WTC11 (cell line): ENCODE measurements around the gene AP3B2. TPM values are rescaled to one million over a fixed set of nuclear protein-coding genes. Genes with fewer than 3 reads are reported as not detected.

ENCODE experiments used
- ATAC-seq: fragments of 200-7000 bp; cut with Tn5 transposase; 2 replicates; pipeline ENCODE4 v1.10.0; 2021; ENCODE audit warnings: mild to moderate bottlenecking, moderate library complexity
- CTCF ChIA-PET: fragments of 300-600 bp; sonication (Branson Sonifier 250); formaldehyde crosslinking; loops from one replicate; lab custom pipeline; 2021; ENCODE audit warnings: antibody characterized with exemption; lab: Charles Lee
- POLR2A ChIA-PET: fragments of 350-600 bp; sonication (Branson Sonifier 250); formaldehyde crosslinking; loops from one replicate; lab custom pipeline; 2021; ENCODE audit warnings: antibody characterized with exemption; lab: Charles Lee
- DNase-seq: peaks from one replicate; pipeline ENCODE4 v3.0.0; 2021; ENCODE audit warnings: low spot score
- H3K27ac Mint-ChIP-seq: 2 replicates; pipeline ENCODE4 v1.8.0; 2021; ENCODE audit warnings: mixed read lengths
- H3K27me3 Mint-ChIP-seq: 2 replicates; pipeline ENCODE4 v1.8.0; 2021; ENCODE audit warnings: low read depth, mild to moderate bottlenecking, moderate library complexity, mixed read lengths
- H3K36me3 Mint-ChIP-seq: 2 replicates; pipeline ENCODE4 v1.8.0; 2021; ENCODE audit warnings: mixed read lengths
- H3K4me1 Mint-ChIP-seq: 2 replicates; pipeline ENCODE4 v1.8.0; 2022; ENCODE audit warnings: mixed read lengths
- H3K4me3 Mint-ChIP-seq: 2 replicates; pipeline ENCODE4 v1.8.0; 2021; ENCODE audit warnings: mild to moderate bottlenecking, moderate library complexity, mixed read lengths
- H3K9me3 Mint-ChIP-seq: 2 replicates; pipeline ENCODE4 v1.8.0; 2021; ENCODE audit warnings: mixed read lengths
- CBFB ChIP-seq: sonication (generic); formaldehyde crosslinking; IDR thresholded peaks from 2 replicates; pipeline ENCODE4 v1.8.1; 2022; ENCODE audit warnings: mild to moderate bottlenecking, low read depth, missing genetic modification reagents
- CTCF ChIP-seq: fragments of 200-600 bp; IDR thresholded peaks from 2 replicates; pipeline ENCODE4 v1.8.0; 2022; ENCODE audit warnings: antibody characterized with exemption
- E2F1 ChIP-seq: sonication (generic); formaldehyde crosslinking; IDR thresholded peaks from 2 replicates; pipeline ENCODE4 v1.8.0; 2022; ENCODE audit warnings: mild to moderate bottlenecking, missing genetic modification reagents
- E2F5 ChIP-seq: sonication (generic); formaldehyde crosslinking; IDR thresholded peaks from 2 replicates; pipeline ENCODE4 v1.8.1; 2022; ENCODE audit warnings: mild to moderate bottlenecking, moderate library complexity, missing genetic modification reagents
- ESRRA ChIP-seq: sonication (generic); formaldehyde crosslinking; IDR thresholded peaks from 2 replicates; pipeline ENCODE4 v1.8.1; 2022; ENCODE audit warnings: mild to moderate bottlenecking, missing genetic modification reagents, borderline replicate concordance
- ETV6 ChIP-seq: sonication (generic); formaldehyde crosslinking; IDR thresholded peaks from 2 replicates; pipeline ENCODE4 v1.8.1; 2022; ENCODE audit warnings: mild to moderate bottlenecking, missing genetic modification reagents
- GABPB1 ChIP-seq: sonication (generic); formaldehyde crosslinking; IDR thresholded peaks from 2 replicates; pipeline ENCODE4 v1.8.1; 2023; ENCODE audit warnings: mild to moderate bottlenecking, missing genetic modification reagents
- MLX ChIP-seq: sonication (generic); formaldehyde crosslinking; IDR thresholded peaks from 2 replicates; pipeline ENCODE4 v1.8.1; 2023; ENCODE audit warnings: mild to moderate bottlenecking, missing genetic modification reagents, moderate library complexity
- PRRX2 ChIP-seq: fragments of 250-450 bp; sonication (Bioruptor Pico); IDR thresholded peaks from 2 replicates; pipeline ENCODE4 v1.8.0; 2021; ENCODE audit warnings: mild to moderate bottlenecking
- SMAD3 ChIP-seq: sonication (generic); formaldehyde crosslinking; IDR thresholded peaks from 2 replicates; pipeline ENCODE4 v1.8.0; 2022; ENCODE audit warnings: missing genetic modification reagents, mild to moderate bottlenecking, borderline replicate concordance
- SMAD4 ChIP-seq: sonication (generic); formaldehyde crosslinking; IDR thresholded peaks from 2 replicates; pipeline ENCODE4 v1.8.0; 2022; ENCODE audit warnings: mild to moderate bottlenecking, missing genetic modification reagents
- TEAD1 ChIP-seq: sonication (generic); formaldehyde crosslinking; IDR thresholded peaks from 2 replicates; pipeline ENCODE4 v1.8.0; 2022; ENCODE audit warnings: mild to moderate bottlenecking, missing genetic modification reagents
- ZNF121 ChIP-seq: sonication (generic); formaldehyde crosslinking; IDR thresholded peaks from 2 replicates; pipeline ENCODE4 v1.8.0; 2023; ENCODE audit warnings: missing genetic modification reagents
- ZNF425 ChIP-seq: fragments of 250-450 bp; sonication (Bioruptor Pico); conservative IDR thresholded peaks from 2 replicates; pipeline ENCODE4 v1.9.0; 2021; ENCODE audit warnings: mild to moderate bottlenecking
- total RNA-seq: library from RNA; stranded (reverse); gene quantifications from 3 replicates; pipeline ENCODE4 v1.2.3, GENCODE V29; 2021

AP3B2 gene
- total RNA-seq, 1 experiment from 2014 or later, result 17.7 TPM

GRCh38 chr15:82699726-82700125 is 9.9 kb downstream of the AP3B2 start:
- no peaks in the 10 kb centered on the region for H3K27me3 Mint-ChIP-seq
- H3K9me3 Mint-ChIP-seq, result no peaks in the 10 kb centered on the region
- CTCF ChIA-PET, result no interaction called here
- H3K4me1 Mint-ChIP-seq, result peaks cover 15% of the 10 kb centered on the region
- DNase-seq (peak; percentile 85), ATAC-seq (peak; percentile 99)
- no peaks in the 10 kb centered on the region for H3K36me3 Mint-ChIP-seq
- TF ChIP-seq PRRX2, result no peak
- TF ChIP-seq ZNF121, result peak; percentile 51; the same call in 1 of the 2 replicates
- H3K27ac Mint-ChIP-seq, result peak overlapping the region; percentile 80; the same call in 1 of the 2 replicates
- POLR2A ChIA-PET, result interaction anchor here (1.0 kb wide), 1 partner anchor 9 kb away, joined by 4 read pairs; no protein-coding TSS in a partner anchor
- peak overlapping the region; percentile 23; the same call in 1 of the 2 replicates for H3K4me3 Mint-ChIP-seq

- TF ChIP-seq CBFB (CRISPR knock-in tag) (no peak), PRRX2 (no peak)
- CTCF ChIA-PET, result no interaction called here
- no peak overlapping the region for H3K4me3 Mint-ChIP-seq
- no peaks in the 10 kb centered on the region for H3K27me3 Mint-ChIP-seq
- H3K36me3 Mint-ChIP-seq, result no peaks in the 10 kb centered on the region
- peak overlapping the region; percentile 13; the same call in 1 of the 2 replicates for H3K27ac Mint-ChIP-seq
- H3K4me1 Mint-ChIP-seq, result peaks cover 15% of the 10 kb centered on the region
- DNase-seq, result no peak
- ATAC-seq, result no peak
- POLR2A ChIA-PET, result no interaction called here
- no peaks in the 10 kb centered on the region for H3K9me3 Mint-ChIP-seq
Observed at GRCh38 chr15:82698711-82699345, 10.8 kb downstream of the AP3B2 start.

- ATAC-seq (no peak), DNase-seq (no peak)
- Mint-ChIP-seq H3K4me1 (peaks cover 15% of the 10 kb centered on the region), H3K27ac (no peak overlapping the region), H3K9me3 (no peaks in the 10 kb centered on the region), H3K27me3 (no peaks in the 10 kb centered on the region), H3K4me3 (no peak overlapping the region), H3K36me3 (no peaks in the 10 kb centered on the region)
- POLR2A ChIA-PET, result no interaction called here
- CTCF ChIA-PET, result no interaction called here
- TF ChIP-seq MLX (CRISPR knock-in tag), result no peak
- TF ChIP-seq SMAD3, result no peak
- no peak for TF ChIP-seq E2F5 (CRISPR knock-in tag)
- no peak for TF ChIP-seq ETV6
- TF ChIP-seq CTCF, result no peak
- no peak for TF ChIP-seq TEAD1 (CRISPR knock-in tag)
- no peak for TF ChIP-seq ESRRA
- no peak for TF ChIP-seq ZNF425
- TF ChIP-seq SMAD4 (CRISPR knock-in tag), result no peak
- no peak for TF ChIP-seq GABPB1 (CRISPR knock-in tag)
- no peak for TF ChIP-seq E2F1 (CRISPR knock-in tag)
Observed at GRCh38 chr15:82697735-82698407, 11.8 kb downstream of the AP3B2 start.
